GM12892 (cell line): ENCODE measurements around the gene TCAP.

Experiments used
- DNase-seq: peaks from one replicate; pipeline ENCODE4 v3.0.0; 2011; ENCODE audit not compliant: insufficient read length
- FAIRE-seq: peaks from 2 replicates; lab custom pipeline; 2011; peaks lifted over from hg19 to GRCh38; lab: Jason Lieb, UNC
- POLR2A ChIP-seq: IDR thresholded peaks from 2 replicates; pipeline ENCODE4 v1.6.1; 2011; ENCODE audit warnings: low read depth, low read length, control low read depth
- POLR2AphosphoS5 ChIP-seq: IDR thresholded peaks from 2 replicates; pipeline ENCODE4 v1.6.1; 2011; ENCODE audit warnings: low read depth, low read length, control low read depth
- TAF1 ChIP-seq: IDR thresholded peaks from 2 replicates; pipeline ENCODE4 v1.6.1; 2011; ENCODE audit warnings: low read depth, mild to moderate bottlenecking, control low read depth, low read length, borderline replicate concordance

TCAP gene

DNA sequence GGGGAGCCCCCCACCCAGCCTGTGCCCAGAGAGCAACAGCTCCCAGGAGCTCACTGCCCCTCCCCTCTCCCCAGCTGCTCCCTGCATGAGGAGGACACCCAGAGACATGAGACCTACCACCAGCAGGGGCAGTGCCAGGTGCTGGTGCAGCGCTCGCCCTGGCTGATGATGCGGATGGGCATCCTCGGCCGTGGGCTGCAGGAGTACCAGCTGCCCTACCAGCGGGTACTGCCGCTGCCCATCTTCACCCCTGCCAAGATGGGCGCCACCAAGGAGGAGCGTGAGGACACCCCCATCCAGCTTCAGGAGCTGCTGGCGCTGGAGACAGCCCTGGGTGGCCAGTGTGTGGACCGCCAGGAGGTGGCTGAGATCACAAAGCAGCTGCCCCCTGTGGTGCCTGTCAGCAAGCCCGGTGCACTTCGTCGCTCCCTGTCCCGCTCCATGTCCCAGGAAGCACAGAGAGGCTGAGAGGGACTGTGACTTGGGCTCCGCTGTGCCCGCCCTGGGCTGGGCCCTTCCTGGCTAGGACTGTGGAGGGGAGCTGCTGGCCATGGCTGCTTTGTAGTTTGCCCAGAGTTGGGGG lies 584 bp downstream of the TCAP start:
- DNase-seq (no peak), FAIRE-seq (no peak)
- TF ChIP-seq TAF1 (no peak), POLR2A (no peak), POLR2AphosphoS5 (no peak)

- DNase-seq (no peak), FAIRE-seq (no peak)
- TF ChIP-seq POLR2AphosphoS5 (no peak), TAF1 (no peak), POLR2A (no peak)
Measured at GRCh38 chr17:39666231-39666600, 1.1 kb downstream of the TCAP start.

DNA sequence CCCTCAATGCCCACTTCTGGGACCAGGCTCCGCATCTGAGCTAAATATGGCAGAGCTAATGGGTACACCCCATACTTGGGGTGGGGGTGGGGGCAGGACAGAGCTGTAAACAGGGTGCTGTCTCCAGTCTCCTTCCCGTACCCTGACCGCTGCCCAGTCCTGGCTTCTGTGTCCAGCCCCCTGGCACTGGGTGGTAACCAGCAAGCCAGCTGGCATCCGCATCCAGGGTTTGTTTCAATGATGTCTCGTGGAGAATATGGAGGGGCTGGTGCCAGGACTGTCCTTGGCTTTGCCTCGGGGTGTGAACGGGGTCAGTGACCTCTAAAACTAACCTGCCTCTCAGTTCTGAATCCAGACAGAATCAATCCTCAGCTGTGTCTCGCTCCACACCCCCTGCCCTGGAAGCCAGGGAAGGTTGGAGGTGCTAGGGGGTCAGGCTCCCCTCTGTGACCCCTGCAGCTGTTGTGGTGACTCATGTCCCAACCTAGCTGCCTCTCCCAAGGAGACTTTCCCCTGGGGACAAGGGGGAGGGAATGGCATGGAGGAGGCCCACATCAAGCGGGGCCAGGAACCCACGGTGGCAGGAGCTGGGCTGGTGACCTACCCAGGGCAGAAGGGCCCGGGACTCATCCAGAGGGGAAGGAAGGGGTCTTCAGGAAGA lies 1.6 kb downstream of the TCAP start:
- DNase-seq (no peak), FAIRE-seq (no peak)
- TF ChIP-seq TAF1 = no peak
- no peak for TF ChIP-seq POLR2A
- TF ChIP-seq POLR2AphosphoS5 = no peak

DNA sequence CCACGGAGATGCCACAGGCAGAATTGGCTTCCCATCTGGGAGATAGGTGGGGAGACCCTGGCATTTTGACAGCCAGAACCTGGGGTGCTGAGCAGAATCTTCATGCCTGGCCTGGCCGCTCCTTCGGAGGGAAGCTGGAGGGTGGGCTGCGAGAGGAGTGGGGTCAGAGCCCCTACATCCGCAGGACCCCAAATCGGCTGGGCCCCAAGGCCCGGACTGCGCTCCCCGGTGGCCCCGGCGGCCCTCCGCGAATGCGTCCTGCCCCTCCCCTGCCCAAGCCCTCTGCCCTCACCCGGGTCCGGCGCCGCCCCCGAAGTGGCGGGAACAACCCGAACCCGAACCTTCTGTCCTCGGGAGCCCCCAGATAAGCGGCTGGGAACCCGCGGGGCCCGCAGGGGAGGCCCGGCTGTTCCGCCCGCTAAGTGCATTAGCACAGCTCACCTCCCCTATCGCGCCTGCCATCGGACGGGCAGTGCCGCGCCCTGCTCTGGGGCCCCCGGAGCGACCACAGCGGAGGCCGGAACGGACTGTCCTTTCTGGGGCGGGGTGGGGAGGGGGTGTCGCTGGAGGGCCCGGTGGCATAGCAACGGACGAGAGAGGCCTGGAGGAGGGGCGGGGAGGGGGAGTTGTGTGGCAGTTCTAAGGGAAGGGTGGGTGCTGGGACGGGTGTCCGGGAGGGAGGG lies 2.3 kb downstream of the TCAP start:
- no peak for FAIRE-seq
- DNase-seq = no peak
- TF ChIP-seq POLR2A (no peak), POLR2AphosphoS5 (no peak), TAF1 (no peak)

GRCh38 chr17:39667945-39668924 lies 3.1 kb downstream of the TCAP start, which contains the start of gene PNMT:
Gene PNMT (plus strand): TSS chr17:39668453. CDS start chr17:39668476, 23 bp downstream.
- DNase-seq = peak; percentile 84
- FAIRE-seq = peak; percentile 81
- TF ChIP-seq POLR2AphosphoS5 (no peak), POLR2A (no peak), TAF1 (no peak)

DNA sequence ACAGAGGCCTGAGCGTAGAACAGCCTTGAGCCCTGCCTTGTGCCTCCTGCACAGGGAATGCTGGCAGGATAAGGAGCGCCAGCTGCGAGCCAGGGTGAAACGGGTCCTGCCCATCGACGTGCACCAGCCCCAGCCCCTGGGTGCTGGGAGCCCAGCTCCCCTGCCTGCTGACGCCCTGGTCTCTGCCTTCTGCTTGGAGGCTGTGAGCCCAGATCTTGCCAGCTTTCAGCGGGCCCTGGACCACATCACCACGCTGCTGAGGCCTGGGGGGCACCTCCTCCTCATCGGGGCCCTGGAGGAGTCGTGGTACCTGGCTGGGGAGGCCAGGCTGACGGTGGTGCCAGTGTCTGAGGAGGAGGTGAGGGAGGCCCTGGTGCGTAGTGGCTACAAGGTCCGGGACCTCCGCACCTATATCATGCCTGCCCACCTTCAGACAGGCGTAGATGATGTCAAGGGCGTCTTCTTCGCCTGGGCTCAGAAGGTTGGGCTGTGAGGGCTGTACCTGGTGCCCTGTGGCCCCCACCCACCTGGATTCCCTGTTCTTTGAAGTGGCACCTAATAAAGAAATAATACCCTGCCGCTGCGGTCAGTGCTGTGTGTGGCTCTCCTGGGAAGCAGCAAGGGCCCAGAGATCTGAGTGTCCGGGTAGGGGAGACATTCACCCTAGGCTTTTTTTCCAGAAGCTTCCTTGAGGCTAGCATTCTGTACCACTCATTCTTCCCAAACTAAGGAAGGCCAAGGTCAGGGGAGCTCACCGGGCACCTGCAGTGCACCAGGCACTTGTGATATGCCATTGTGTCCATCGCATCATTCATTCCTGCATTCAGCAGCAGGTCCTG lies 5.0 kb downstream of the TCAP start:
- TF ChIP-seq POLR2AphosphoS5 (no peak), TAF1 (no peak), POLR2A (no peak)
- FAIRE-seq (no peak), DNase-seq (no peak)

DNA sequence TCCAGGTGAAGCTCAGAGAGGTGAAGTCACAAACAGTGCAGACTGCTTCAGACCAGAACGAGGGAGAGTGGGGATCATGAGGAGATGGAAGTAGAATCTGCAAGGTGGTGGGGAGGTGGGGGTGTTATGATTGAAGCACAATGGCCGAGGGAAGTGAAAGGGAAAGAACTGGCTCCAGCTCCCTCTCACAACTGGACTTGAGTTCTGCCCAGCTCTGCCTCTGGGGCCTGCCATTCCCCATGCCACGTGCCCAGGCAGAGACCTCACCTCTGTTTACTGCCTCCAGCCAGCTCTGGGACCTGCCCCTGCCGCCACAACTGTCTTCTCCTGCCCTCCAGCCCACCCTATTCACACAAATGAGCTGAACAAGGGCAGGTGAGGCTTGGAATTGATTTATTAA lies 5.6 kb downstream of the TCAP start:
- no peak for FAIRE-seq
- TF ChIP-seq POLR2AphosphoS5 (no peak), TAF1 (no peak), POLR2A (no peak)

GRCh38 chr17:39671651-39672521 lies 6.7 kb downstream of the TCAP start:
- FAIRE-seq = peak; percentile 61

More for the DNA sequence above, 5.6 kb downstream of the TCAP start:
- no peak for DNase-seq

More at GRCh38 chr17:39671651-39672521, 6.7 kb downstream of the TCAP start:
- DNase-seq = no peak
- TF ChIP-seq POLR2A = no peak; the same call in 1 of the 2 replicates
- no peak for TF ChIP-seq TAF1
- TF ChIP-seq POLR2AphosphoS5 = no peak
